Mucosa of rectum (tissue), 2 donors: ENCODE data around the gene ZNHIT6.
A peak's percentile ranks its signal among the peaks of the same experiment; 100 is the strongest.

Experiments
- H3K27ac ChIP-seq, 2 donors: one replicate each; pipeline ENCODE4 v1.7.0; 2013; ENCODE audit warnings: inconsistent platforms in 2 of 2, low read depth in 2 of 2, low read length in 2 of 2
- H3K27me3 ChIP-seq, 2 donors: one replicate each; pipeline ENCODE4 v1.7.0; 2013; ENCODE audit warnings: low read length in 2 of 2; ENCODE audit not compliant: control insufficient read depth in 2 of 2, insufficient read depth in 2 of 2
- H3K36me3 ChIP-seq, 2 donors: one replicate each; pipeline ENCODE4 v1.7.0; 2013; ENCODE audit warnings: low read length in 2 of 2; ENCODE audit not compliant: control insufficient read depth in 2 of 2, insufficient read depth in 2 of 2
- H3K4me1 ChIP-seq, 2 donors: one replicate each; pipeline ENCODE4 v1.7.0; 2013; ENCODE audit warnings: low read length in 2 of 2, mild to moderate bottlenecking in 1 of 2; ENCODE audit not compliant: control insufficient read depth in 2 of 2, insufficient read depth in 2 of 2
- H3K4me3 ChIP-seq, 2 donors: one replicate each; pipeline ENCODE4 v1.7.0; 2013; ENCODE audit warnings: low read length in 2 of 2
- H3K9ac ChIP-seq, 2 donors: one replicate each; pipeline ENCODE4 v1.7.0; 2013; ENCODE audit warnings: low read length in 2 of 2, low read depth in 1 of 2, mild to moderate bottlenecking in 1 of 2
- H3K9me3 ChIP-seq, 2 donors: one replicate each; pipeline ENCODE4 v1.7.0; 2013; ENCODE audit warnings: low read length in 2 of 2; ENCODE audit not compliant: control insufficient read depth in 2 of 2
- donor health status: healthy.
- donor health status: Normal muscosa, but diverticular disease.

Gene ZNHIT6

DNA sequence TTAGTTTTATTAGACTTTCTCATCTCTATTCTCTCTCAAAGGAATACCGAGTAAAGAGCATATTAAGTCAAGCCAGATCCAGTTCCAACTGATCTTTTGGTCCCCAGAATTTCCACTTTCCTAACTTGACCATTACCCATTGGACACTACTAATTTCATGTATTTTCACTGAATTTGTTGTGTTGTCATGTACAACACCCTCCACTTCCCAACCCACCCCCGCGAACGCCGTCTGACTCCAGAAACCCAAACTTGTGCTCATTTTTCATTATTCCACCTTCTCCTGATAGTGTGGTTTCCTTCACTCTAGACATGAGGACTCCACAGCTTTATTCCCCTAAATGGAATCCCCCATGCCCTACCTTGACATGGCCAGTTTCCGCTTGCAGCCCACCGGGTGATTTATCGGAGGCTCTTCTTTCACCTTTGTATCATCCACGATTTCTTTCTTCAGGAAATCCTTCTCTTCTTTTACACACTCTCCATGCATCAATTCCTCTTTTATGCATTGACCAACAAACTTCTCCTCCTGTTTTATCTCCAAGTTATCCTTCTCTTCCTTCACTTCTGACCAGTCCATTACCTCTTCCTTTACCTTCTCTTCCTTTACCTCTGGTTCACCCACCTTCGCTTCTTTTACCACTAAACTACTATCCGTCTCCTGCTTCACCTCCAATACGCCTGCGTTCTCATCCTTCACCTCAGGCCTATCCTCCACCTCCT, 805 bp downstream of the ZNHIT6 start:
- peak overlapping the region; percentile 85 to 91 for H3K27ac ChIP-seq

DNA sequence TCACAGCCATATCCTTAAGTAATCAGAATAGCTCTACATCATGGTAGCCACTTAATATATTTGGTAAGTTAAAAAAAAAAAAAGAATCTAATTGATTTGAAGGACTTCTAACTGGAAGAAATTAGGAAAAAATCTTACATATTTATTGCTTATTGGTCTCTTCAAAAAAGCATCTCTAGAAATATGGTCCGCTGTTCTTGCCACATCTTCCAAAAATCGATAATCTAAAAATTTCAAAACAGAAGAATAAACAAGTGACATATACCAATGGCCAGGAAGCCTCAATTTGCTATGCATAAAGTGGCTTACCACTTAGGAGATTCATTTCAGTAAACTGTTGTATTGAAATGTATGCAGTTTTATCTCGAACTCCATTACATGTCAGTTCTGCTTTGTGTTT, 2.3 kb downstream of the ZNHIT6 start:
- no peak overlapping the region for H3K27ac ChIP-seq

More for the DNA sequence above, 805 bp downstream of the ZNHIT6 start:
- Histone ChIP-seq H3K27me3 (no peaks in the 10 kb centered on the region), H3K36me3 (peaks cover 3 to 8% of the 10 kb centered on the region in 2 donors), H3K9ac (peak overlapping the region; percentile 81 to 87), H3K4me1 (peaks cover 14 to 17% of the 10 kb centered on the region in 2 donors), H3K9me3 (no peaks in the 10 kb centered on the region), H3K4me3 (peak overlapping the region; percentile 90 to 96)

DNA sequence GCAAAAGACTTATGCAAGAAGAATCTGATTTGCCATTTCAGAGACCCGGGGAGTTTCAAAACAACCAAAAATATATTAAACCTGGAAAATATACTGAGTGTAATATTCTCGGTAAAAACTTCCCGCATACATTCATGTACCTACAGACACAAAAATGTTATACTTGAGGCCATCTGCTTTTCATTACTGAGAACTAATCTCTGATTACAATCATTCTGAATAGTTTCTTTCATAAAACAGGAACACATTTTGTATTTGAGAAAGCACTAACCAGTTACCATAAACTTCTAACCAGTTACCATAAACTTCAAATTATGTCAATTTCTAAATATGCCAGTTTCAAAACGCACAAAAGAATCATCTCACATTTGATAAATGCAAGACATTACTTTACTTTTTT, 7.8 kb downstream of the ZNHIT6 start:
- no peak overlapping the region for H3K9ac ChIP-seq
- no peaks in the 10 kb centered on the region for H3K4me1 ChIP-seq
- H3K36me3 ChIP-seq, result peaks cover 7 to 19% of the 10 kb centered on the region in 2 donors
- no peak overlapping the region for H3K27ac ChIP-seq
- H3K27me3 ChIP-seq, result no peaks in the 10 kb centered on the region
- H3K4me3 ChIP-seq, result no peak overlapping the region
- H3K9me3 ChIP-seq, result no peaks in the 10 kb centered on the region

More for the DNA sequence above, 2.3 kb downstream of the ZNHIT6 start:
- no peaks in the 10 kb centered on the region for H3K9me3 ChIP-seq
- peaks cover 8 to 14% of the 10 kb centered on the region in 2 donors for H3K36me3 ChIP-seq
- H3K27me3 ChIP-seq, result no peaks in the 10 kb centered on the region
- peaks cover 14 to 17% of the 10 kb centered on the region in 2 donors for H3K4me1 ChIP-seq
- H3K4me3 ChIP-seq, result no peak overlapping the region
- H3K9ac ChIP-seq, result no peak overlapping the region

DNA sequence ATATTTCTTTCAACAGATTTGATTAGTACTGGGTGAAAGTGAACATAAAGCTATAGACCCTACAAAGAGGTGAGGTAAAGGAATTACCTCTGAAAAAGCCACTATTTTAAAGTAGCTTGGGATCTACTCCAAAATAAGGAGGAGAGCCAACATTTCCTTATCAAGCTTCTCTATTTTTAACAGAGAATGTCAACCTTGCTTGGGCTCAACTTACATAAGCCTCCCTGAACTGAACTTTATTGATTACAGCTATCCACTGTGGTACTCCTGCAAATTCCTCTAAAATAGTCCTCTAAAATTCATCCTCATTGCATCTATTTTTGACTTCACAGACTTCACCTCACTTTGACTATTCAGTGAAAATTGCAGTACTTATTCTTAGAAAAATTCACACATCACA, 10.3 kb downstream of the ZNHIT6 start:
- Histone ChIP-seq H3K27ac (no peak overlapping the region), H3K36me3 (peaks cover 5 to 14% of the 10 kb centered on the region in 2 donors), H3K4me1 (no peaks in the 10 kb centered on the region), H3K27me3 (no peaks in the 10 kb centered on the region), H3K9me3 (no peaks in the 10 kb centered on the region), H3K9ac (no peak overlapping the region), H3K4me3 (no peak overlapping the region)

DNA sequence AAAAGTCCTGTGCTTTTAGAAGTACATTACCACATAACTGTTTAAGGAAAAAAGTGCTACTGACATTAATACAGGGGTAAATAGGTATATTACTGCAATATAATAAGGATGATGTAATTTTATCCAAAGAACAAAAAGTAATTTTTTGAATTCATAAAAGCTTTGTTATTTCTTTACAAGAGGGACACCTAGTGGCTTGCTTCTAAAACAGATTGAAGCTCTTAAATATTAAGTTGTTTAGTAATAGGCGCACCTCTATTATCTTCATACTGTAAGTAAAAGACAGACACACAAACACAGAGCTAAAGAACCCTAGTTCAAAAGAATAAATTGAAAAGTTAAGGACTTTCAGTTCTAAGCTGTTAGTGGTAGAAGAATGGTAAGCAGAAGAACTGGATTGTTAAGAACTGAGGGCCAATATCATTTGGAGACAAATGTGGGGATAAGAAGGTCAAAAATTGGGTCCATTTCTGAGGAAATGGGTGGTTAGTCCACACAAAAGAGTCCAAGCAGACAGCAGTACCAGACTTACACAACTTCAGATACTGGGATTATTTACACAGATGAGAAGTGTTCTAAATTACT, 15.4 kb downstream of the ZNHIT6 start:
- no peak overlapping the region for H3K27ac ChIP-seq
- H3K4me1 ChIP-seq, result no peaks in the 10 kb centered on the region
- no peaks in the 10 kb centered on the region for H3K27me3 ChIP-seq
- H3K9me3 ChIP-seq, result no peaks in the 10 kb centered on the region
- H3K9ac ChIP-seq, result no peak overlapping the region
- H3K36me3 ChIP-seq, result no peaks in the 10 kb centered on the region
- no peak overlapping the region for H3K4me3 ChIP-seq

DNA sequence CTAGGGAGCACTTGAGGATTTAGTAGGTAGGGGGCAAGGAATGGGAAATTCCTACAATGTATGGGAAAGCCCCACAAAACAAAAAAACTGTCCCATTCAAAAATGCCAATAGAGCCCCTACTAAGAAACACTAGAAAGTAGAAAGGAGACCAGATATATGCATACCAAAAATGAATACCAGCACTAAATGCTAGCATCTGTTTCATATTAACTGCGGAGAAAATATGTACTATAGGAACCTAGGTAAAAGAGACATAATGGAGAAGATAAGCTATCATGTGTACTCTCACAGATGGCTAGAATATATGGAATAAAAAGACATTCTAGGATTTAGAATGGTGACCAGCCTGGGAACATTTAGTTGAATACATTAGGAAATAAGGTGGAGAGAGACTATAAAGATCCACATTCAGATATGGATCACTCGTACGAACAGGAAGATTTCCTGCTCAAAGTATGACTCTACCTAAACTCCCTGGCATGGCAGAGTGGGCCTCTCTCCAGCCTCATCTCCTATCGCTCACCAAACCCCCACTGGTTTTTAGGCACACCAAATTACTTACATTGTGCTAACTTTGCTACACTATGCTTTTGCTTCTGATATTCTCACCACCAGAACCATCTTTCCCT, 18.3 kb downstream of the ZNHIT6 start:
- H3K4me1 ChIP-seq, result no peaks in the 10 kb centered on the region
- H3K27ac ChIP-seq, result no peak overlapping the region
- H3K9me3 ChIP-seq, result no peaks in the 10 kb centered on the region
- H3K4me3 ChIP-seq, result no peak overlapping the region
- H3K27me3 ChIP-seq, result no peaks in the 10 kb centered on the region
- H3K36me3 ChIP-seq, result peaks cover 0 to 4% of the 10 kb centered on the region in 2 donors
- H3K9ac ChIP-seq, result no peak overlapping the region

DNA sequence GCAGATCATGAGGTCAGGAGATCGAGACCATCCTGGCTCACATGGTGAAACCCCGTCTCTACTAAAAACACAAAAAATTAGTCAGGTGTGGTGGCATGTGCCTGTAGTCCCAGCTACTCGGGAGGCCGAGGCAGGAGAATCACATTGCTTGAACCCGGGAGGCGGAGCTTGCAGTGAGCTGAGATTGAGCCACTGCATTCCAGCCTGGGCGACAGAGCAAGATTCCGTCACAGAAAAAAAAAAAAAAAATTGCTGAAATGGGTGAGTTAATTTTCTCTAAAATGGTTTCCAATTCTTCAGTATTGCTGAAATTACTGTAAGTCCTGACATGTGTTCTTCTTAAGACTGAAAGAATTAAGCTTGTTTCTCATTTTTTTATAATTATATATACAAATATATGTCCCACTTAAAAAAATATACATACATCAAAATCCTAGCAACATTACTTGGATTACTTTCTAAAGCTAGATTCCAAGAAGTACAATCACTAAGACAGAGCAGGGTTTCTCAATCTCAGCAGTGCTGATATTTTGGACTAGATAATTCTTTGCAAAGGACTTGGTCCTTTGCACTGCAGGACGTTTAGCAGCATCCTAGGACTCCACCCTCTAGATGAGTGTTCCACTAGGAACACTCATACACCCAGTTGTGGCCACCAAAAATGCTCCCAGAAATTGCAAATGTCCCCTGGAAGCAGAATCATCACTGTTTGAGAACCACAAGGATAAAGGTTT, 24.8 kb downstream of the ZNHIT6 start:
- no peaks in the 10 kb centered on the region for H3K27me3 ChIP-seq
- no peak overlapping the region for H3K9ac ChIP-seq
- no peaks in the 10 kb centered on the region for H3K9me3 ChIP-seq
- no peak overlapping the region for H3K27ac ChIP-seq
- H3K4me3 ChIP-seq, result no peak overlapping the region
- H3K4me1 ChIP-seq, result no peaks in the 10 kb centered on the region
- peaks cover 4 to 10% of the 10 kb centered on the region in 2 donors for H3K36me3 ChIP-seq

DNA sequence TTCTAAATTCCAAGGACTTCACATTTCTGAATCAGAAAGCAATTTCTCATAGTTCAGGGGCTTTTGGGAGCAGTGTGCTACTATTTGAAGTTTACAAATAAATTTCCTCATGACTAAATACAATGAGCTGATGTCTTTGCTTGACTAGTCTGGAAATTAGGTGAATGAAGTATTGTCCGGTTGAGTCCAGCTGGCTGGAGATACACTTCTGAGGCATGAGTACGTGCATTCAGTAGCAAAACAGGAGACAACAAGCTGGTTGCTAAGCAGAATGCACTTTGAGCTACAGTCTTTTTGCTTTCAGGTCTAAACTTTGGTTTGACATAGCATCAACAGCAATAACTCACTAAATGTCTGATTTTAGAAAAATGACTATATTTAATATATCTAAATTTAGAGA, 27.1 kb downstream of the ZNHIT6 start:
- Histone ChIP-seq H3K27ac (no peak overlapping the region), H3K36me3 (peaks cover 12% of the 10 kb centered on the region in 2 donors)

DNA sequence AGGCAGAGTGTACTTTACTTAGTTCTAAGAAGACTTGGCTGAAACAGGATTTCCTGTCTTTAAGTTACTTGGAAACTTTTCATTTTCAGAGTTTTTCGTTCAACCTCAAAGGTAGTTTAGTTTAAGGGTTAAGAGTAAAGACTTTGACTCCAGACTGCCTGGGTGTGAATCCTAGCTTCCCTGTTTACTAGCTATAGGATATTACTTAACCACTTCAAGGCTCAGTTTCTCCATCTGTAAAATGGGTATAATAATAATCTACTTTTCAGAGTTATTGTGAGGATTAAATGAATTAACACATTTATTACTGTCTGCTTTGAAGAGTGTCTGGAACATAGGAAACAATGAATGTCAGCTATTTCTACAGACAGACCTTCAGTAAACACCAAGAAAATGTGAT, 30.0 kb downstream of the ZNHIT6 start:
- H3K27me3 ChIP-seq, result no peaks in the 10 kb centered on the region
- H3K36me3 ChIP-seq, result peaks cover 12 to 20% of the 10 kb centered on the region in 2 donors
- no peak overlapping the region for H3K27ac ChIP-seq

More for the DNA sequence above, 27.1 kb downstream of the ZNHIT6 start:
- H3K4me3 ChIP-seq, result no peak overlapping the region
- no peaks in the 10 kb centered on the region for H3K27me3 ChIP-seq
- H3K9me3 ChIP-seq, result no peaks in the 10 kb centered on the region
- no peak overlapping the region for H3K9ac ChIP-seq
- no peaks in the 10 kb centered on the region for H3K4me1 ChIP-seq

DNA sequence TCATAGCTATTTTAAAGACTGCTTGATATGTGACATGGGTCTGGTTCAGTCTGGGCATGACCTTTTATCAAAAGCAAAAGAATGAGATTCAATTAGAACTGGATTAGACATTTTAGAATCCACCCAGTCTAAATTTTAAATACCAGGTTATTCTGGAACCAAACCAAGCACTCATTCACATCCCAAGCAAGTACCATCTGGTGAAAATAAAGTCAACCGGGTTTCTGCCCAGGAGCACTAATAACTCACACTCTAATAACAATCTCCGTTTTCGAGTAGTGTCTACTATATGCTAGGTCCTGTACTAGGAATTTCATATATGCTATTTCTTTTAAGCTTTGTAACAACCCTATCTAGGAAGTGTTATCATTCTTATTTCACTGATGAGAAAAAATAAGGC, 30.6 kb downstream of the ZNHIT6 start:
- no peak overlapping the region for H3K4me3 ChIP-seq
- H3K4me1 ChIP-seq, result no peaks in the 10 kb centered on the region
- no peak overlapping the region for H3K9ac ChIP-seq
- peaks cover 12 to 20% of the 10 kb centered on the region in 2 donors for H3K36me3 ChIP-seq
- no peak overlapping the region for H3K27ac ChIP-seq
- H3K27me3 ChIP-seq, result no peaks in the 10 kb centered on the region
- no peaks in the 10 kb centered on the region for H3K9me3 ChIP-seq

More for the DNA sequence above, 30.0 kb downstream of the ZNHIT6 start:
- H3K9me3 ChIP-seq, result no peaks in the 10 kb centered on the region
- no peak overlapping the region for H3K4me3 ChIP-seq
- no peak overlapping the region for H3K9ac ChIP-seq
- H3K4me1 ChIP-seq, result no peaks in the 10 kb centered on the region
